Epithelial cell of proximal tubule (primary cell): ENCODE measurements around the gene PDE2A. TPM values are rescaled to one million over a fixed set of nuclear protein-coding genes. Genes with fewer than 3 reads are reported as not detected.
A peak's percentile ranks its signal among the peaks of the same experiment; 100 is the strongest.

ENCODE experiments used
- DNase-seq: peaks from one replicate; pipeline ENCODE4 v3.0.0-alpha.2; 2011; ENCODE audit warnings: low read depth
- H3K4me3 ChIP-seq: 2 replicates; pipeline ENCODE4 v1.5.1; 2011; ENCODE audit warnings: low read depth, mild to moderate bottlenecking, low read length
- CTCF ChIP-seq: conservative IDR thresholded peaks from 2 replicates; pipeline ENCODE4 v1.5.1; 2012; ENCODE audit warnings: low read depth, mild to moderate bottlenecking, low read length
- total RNA-seq: library from RNA; depleted of rRNA; stranded (reverse); fragments of >200 nt; gene quantifications from 2 replicates; pipeline ENCODE4 v1.2.3, GENCODE V29; 2015

Gene PDE2A
- total RNA-seq, 1 donor from 2014 or later, result 0.69 TPM

- TF ChIP-seq CTCF, result no peak
- peak overlapping the region; percentile 71 for H3K4me3 ChIP-seq
- no peak for DNase-seq
These were observed 45.8 kb upstream of the PDE2A start for GRCh38 chr11:72720047-72720446.

- DNase-seq, result no peak
- H3K4me3 ChIP-seq, result no peak overlapping the region
- TF ChIP-seq CTCF, result no peak
These were observed 45.3 kb upstream of the PDE2A start for GRCh38 chr11:72719551-72719950.

GRCh38 chr11:72719144-72719543, 44.9 kb upstream of the PDE2A start:
- no peak for TF ChIP-seq CTCF
- no peak for DNase-seq
- H3K4me3 ChIP-seq, result no peak overlapping the region

GRCh38 chr11:72718101-72718501, 43.9 kb upstream of the PDE2A start:
- no peak for DNase-seq
- no peak for TF ChIP-seq CTCF
- no peak overlapping the region for H3K4me3 ChIP-seq

- no peak for TF ChIP-seq CTCF
- H3K4me3 ChIP-seq, result no peak overlapping the region
- DNase-seq, result no peak
These were observed 42.7 kb upstream of the PDE2A start for GRCh38 chr11:72716788-72717435.

GRCh38 chr11:72716290-72716689, 42.1 kb upstream of the PDE2A start:
- DNase-seq, result no peak
- no peak for TF ChIP-seq CTCF
- no peak overlapping the region for H3K4me3 ChIP-seq

GRCh38 chr11:72712841-72713240, 38.6 kb upstream of the PDE2A start:
- no peak for DNase-seq
- H3K4me3 ChIP-seq, result no peak overlapping the region

More at GRCh38 chr11:72712841-72713240, 38.6 kb upstream of the PDE2A start:
- no peak for TF ChIP-seq CTCF
